HG02588 (cell line): ENCODE results near the gene CNTNAP5.

Experiments used
- ATAC-seq: cut with Tn5 transposase; IDR thresholded peaks from one replicate; pipeline ENCODE4 v1.9.1; 2021; ENCODE audit warnings: mild to moderate bottlenecking, moderate library complexity; ENCODE audit not compliant: unreplicated experiment

The CNTNAP5 gene

GRCh38 chr2:124961132-124961531, 936.0 kb downstream of the CNTNAP5 start:
- no peak for ATAC-seq
